RPMI8226 (cell line): Measurements from ENCODE around the gene SBSN.

Experiments used
- DNase-seq: peaks from one replicate; pipeline ENCODE4 v3.0.0-alpha.2; 2015

The SBSN gene

GRCh38 chr19:35553385-35554000, 25.4 kb upstream of the SBSN start:
- DNase-seq, result no peak

DNA sequence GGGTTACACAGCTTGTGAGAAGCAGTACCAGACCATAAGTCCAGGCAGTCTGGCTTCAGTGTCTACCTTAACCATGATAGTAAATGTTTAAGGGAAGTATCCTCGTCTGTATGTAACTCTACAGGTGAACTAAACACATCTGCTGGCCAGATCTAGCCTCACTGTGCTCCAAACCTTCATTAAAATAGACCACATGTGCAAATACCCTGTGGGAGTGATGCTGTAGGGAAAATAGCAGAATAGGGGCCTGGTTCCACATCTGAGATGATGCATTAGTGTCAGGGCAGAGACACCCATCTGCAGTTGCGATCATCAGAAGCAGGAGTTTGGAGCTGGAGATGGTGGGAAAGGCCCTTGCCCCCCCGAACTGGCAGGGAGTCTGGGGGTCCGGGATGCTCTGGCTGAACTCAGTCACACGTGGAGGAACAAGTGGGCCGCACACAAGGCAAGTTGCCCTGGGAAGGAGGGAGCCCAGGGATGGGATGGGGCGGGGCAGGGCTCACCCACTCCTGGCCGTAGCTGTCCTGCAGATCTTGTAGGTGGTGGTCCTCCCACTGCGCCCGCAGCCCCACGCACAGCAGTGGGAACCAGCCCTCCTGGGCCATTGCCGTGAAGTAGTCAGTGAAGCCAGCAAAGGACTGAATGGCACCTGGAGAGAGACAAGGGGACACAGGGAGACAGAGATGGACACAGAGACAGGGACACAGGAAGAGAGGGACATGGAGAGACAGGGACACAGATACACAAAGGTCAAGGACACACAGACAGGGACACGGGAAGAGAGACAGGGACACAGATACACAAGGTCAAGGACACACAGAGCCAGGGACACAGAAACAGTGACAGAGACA, 24.6 kb upstream of the SBSN start:
- DNase-seq, result no peak

GRCh38 chr19:35551091-35551810, 23.1 kb upstream of the SBSN start:
- DNase-seq, result no peak

DNA sequence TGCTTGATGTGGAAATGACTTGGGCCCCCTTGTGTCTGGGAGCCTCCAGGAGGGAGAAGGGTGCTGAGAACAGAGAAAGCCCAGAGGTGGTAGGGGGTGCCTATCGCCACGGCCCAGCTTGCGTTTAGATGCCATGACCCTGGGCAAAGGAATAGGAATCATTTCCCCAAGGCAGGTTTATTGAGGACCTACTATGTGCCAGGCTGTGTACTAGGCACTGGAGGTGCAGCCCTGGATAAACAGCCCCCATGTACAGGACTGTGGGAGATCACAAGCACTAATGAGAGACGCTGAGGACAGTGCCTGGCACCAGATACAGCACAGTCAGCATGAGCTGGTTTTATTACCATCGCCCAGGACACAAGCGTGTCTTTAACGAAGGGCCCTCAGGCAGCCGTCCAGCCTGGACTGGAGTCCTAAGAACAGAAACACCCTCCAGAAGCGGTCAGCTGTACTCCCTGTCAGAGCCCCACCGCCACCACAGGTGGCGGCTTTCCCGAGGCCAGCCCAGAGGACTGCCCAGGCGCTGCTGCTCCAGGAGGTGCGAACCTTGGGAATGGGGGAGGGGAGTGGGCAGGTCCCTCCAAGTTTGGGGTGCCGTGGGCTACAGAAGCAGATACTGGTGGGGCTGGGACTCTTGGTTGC, 21.9 kb upstream of the SBSN start:
- no peak for DNase-seq

DNA sequence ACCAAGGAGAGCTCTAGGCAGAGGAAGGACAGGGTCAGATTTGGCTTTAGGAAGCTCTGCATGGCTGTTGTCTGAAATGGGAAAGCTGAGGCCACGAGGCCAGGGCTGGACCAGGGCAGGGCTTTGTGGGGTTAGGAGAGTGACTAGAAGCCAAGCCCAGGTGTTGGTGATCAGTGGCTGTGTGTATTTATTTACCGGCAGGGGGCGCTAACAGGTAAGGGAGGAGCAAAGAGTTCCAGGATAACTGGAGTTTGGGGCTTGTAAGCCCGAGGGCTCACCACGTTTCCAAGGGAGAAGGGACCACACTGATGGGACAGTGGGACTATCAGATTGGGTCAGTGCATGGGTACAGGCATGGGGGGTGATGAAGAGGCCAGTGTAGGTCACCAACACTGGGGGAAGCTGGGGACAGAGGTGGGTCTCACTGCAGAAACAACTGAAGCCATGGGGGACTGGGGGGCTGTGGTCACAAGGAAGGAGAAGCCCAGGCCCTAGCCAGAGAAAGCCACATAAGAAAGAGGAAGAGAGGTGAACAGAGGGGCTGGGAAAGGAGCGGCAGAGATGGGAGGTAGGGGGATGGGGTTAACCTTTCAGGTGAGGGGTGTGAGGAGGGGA, 21.2 kb upstream of the SBSN start:
- peak; percentile 79 for DNase-seq

DNA sequence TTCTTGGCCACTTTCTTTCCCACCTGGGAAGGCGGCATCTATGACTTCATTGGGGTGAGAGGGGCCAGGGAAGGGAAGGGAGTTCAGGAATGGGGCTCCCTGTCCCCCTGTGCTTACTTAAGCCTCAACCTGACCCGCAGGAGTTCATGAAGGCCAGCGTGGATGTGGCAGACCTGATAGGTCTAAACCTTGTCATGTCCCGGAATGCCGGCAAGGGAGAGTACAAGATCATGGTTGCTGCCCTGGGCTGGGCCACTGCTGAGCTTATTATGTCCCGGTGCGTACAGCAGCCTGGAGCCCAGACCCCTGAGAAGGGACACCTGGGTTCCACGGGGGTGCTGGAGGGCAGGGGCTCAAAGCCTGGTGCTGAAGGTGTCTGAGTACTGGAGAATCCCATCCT, 18.4 kb upstream of the SBSN start:
- no peak for DNase-seq

DNA sequence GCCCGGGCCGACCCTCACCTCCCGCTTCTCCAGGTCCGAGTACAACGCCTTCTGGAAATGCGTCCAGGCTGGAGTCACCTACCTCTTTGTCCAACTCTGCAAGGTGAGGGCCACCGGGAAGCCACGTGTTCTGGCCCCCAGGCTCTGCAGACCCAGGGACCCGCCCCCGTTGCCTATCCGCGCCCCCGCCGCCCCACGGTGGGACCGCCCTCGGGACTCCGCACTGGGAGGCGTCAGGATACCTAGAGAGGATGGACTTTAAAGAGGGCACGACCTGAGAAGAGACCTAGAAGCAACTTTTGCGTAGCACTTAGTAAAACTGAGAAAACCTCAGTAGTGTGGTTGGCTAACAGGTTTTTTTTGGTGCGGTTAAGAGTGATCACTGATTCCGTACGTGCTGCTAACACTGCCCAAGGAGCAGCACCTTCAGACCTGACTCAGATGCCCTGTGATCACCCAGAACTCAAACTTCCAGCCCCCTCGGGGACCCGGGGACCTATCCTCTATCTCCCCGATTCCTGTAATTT, 17.8 kb upstream of the SBSN start:
- peak; percentile 52 for DNase-seq

GRCh38 chr19:35545001-35545854, 17.1 kb upstream of the SBSN start, which contains the start of gene TMEM147:
Gene TMEM147, plus strand, starts transcription at chr19:35545626. Its CDS starts 114 bp downstream, at chr19:35545740.
- peak; percentile 90 for DNase-seq

GRCh38 chr19:35544110-35544802, 16.1 kb upstream of the SBSN start:
- DNase-seq, result no peak

DNA sequence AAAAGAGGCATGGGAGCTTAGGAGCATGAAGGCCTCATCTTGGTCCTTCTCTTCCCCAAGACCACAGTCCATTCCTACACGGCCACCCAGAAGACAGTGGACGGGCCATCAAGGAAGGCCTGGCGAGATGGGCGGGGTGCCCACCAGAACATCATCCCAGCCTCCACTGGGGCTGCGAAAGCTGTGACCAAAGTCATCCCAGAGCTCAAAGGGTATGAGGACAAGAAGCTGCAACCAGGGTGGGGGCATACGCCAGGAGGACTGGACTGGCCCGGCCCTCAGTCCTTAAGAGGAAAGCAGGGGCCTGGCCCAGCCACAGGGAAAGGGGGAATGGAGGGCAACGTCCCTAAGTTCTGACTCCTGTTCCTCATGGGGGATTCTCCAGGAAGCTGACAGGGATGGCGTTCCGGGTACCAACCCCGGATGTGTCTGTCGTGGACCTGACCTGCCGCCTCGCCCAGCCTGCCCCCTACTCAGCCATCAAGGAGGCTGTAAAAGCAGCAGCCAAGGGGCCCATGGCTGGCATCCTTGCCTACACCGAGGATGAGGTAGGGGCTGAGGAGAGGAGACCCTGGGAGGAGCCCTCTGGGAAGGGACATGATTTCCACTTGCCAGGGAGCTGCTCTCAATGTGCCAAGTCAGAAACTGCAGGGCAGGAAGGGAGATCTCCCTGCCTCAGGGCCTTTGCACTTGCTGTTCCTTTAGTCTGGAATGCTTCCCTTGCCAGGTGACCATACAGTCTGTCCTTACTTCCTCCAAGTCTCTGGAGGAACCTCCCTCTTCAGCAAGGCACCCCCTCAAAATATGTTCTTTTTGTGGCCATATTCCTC, 15.4 kb upstream of the SBSN start:
- DNase-seq, result no peak

DNA sequence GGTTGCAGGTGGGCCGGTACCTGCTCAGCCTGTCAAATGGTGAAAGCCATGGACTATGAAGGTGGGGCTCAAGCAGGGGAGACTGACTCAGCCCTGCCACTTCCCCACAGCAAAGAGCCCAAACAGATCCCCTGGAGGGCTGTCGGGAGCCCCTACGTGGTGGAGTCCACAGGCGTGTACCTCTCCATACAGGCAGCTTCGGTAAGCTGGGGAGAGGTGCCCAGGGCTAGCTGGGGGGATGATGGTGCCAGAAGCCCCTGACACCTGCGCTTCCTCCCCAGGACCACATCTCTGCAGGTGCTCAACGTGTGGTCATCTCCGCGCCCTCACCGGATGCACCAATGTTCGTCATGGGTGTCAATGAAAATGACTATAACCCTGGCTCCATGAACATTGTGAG, 14.1 kb upstream of the SBSN start:
- no peak for DNase-seq

DNA sequence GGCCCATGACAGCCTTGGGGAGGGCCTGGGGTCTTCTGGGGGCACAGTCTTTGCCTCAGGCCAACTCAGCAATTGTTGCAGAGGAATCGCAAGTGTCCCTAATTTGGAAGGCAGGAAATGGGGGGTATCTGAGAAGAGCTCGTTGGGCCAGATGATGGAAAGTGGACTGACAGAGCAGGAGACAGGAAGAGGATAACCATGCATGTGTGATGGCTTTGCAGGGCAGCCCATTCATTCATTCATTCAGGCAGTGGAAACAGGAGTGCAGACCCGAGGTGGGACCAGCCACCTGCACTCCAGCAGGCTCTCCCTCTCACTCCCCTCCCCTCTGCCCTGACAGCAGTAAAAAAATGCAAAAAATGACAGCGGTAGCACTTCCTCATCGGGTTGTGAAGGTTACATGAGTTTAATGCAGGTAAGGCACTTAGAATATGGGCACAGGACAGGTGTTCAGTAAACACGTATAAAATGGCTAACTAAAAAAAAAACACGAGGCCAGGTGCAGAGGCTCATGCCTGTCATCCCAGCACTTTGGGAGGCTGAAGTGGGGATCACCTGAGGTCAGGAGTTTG, 12.3 kb upstream of the SBSN start:
- DNase-seq, result peak; percentile 54

- no peak for DNase-seq
Observed at GRCh38 chr19:35539850-35540249, 11.7 kb upstream of the SBSN start.

- DNase-seq, result no peak
Observed at GRCh38 chr19:35539314-35539713, 11.2 kb upstream of the SBSN start.

DNA sequence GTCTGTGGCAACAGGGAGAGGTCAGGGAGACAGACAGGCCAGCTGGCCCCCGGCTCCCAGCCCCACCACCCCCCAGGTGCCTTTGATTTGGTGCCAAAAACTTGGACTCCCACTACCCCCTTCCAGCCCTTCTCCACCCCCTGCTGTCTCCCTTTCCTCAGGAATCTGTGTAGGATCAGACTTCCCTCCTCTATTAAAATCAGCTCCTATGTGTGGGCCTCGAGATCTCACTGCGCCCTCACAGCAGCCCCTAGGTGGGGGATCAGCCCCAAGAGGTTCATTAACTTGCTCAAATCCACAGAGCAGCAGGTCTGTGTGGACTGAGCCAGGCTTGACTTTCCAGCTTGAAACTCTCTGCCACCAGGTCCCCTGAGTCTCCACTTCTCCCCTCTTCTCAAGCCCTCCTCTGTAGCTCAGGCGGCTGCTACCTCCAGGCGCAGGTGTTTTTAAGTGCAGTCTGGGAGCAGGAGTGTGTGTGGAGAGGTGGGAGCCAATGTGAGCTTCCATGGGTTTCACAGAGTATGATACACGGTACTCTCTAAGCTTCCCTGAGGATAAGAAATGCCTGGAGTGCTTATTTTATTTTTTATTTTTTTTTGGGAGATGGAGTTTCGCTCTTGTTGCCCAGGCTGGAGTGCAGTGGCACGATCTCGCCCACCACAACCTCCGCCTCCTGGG, 6.8 kb upstream of the SBSN start:
- DNase-seq, result no peak

DNA sequence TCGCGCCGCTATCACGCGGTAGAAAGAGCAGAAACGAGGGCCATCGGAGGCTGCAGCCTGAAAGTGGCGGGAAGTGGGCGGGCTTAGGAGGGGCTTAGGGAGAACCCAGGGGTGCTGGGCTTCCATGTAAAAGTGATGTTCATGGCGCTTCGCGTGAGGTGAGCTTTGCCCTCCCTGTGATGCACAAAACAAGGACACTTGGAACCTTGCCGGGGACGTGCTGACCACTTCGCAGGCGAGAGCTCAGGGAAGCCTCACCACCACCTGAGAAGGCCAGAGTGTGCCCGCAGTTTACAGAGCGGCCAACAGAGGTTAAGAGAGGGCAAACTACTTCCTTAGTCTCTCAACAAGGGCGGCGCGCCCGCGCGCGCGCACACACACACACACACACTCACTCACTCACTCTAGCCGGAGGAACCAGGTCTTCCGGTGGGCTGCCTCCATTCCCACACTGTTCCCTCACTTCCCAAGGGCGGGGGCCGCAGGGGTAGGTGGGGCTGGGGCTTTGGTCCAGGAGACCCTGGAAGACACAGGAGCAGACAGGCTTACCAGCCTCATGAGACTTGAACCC, 5.8 kb upstream of the SBSN start:
- peak; percentile 67 for DNase-seq

GRCh38 chr19:35533201-35533821, 5.2 kb upstream of the SBSN start, which contains the start of gene GAPDHS:
Gene GAPDHS, plus strand, starts transcription at chr19:35533456. Its CDS starts 72 bp downstream, at chr19:35533528.
- DNase-seq, result no peak

GRCh38 chr19:35531291-35531690, 3.2 kb upstream of the SBSN start:
- no peak for DNase-seq
